ENCODE results near the gene LCNL1.
"Not testable (repeated sequence)": the region's sequence is repeated elsewhere in the genome, so short reads cannot be mapped to it uniquely, and the experiment has no call there.

LCNL1 gene

GRCh38 chr9:136994180-136994887, 11.5 kb downstream of the LCNL1 start:
- DNase-seq (ENCODE audit: low spot score) = no peak

GRCh38 chr9:136994888-136995230, 12.1 kb downstream of the LCNL1 start:
- no peak for DNase-seq (ENCODE audit: low spot score)

GRCh38 chr9:136995362-136995761, 12.6 kb downstream of the LCNL1 start:
- DNase-seq (ENCODE audit: low spot score) = no peak

- DNase-seq (ENCODE audit: low spot score) = no peak
These were observed 13.0 kb downstream of the LCNL1 start for GRCh38 chr9:136995772-136996311.

- peak; percentile 81 for DNase-seq (ENCODE audit: low spot score)
These were observed 13.8 kb downstream of the LCNL1 start, which contains the start of gene CLIC3 for GRCh38 chr9:136996361-136997292. Gene CLIC3, minus strand, starts transcription at chr9:136996568. Its CDS starts 25 bp downstream, at chr9:136996543.

- DNase-seq (ENCODE audit: low spot score) = no peak
These were observed 14.6 kb downstream of the LCNL1 start for GRCh38 chr9:136997371-136997770.

- DNase-seq (ENCODE audit: low spot score) = no peak
These were observed 15.0 kb downstream of the LCNL1 start for GRCh38 chr9:136997830-136998234.

- no peak for DNase-seq (ENCODE audit: low spot score)
These were observed 17.6 kb downstream of the LCNL1 start for GRCh38 chr9:137000177-137000930.

GRCh38 chr9:137001857-137002645, 19.3 kb downstream of the LCNL1 start:
- no peak for DNase-seq (ENCODE audit: low spot score)

- no peak for DNase-seq (ENCODE audit: low spot score)
These were observed 19.9 kb downstream of the LCNL1 start for GRCh38 chr9:137002646-137003041.

GRCh38 chr9:137004285-137004684, 21.5 kb downstream of the LCNL1 start:
- DNase-seq (ENCODE audit: low spot score) = not testable (repeated sequence)

- no peak for DNase-seq (ENCODE audit: low spot score)
These were observed 23.6 kb downstream of the LCNL1 start for GRCh38 chr9:137006116-137007003.

GRCh38 chr9:137007108-137007815, 24.5 kb downstream of the LCNL1 start:
- no peak for DNase-seq (ENCODE audit: low spot score)

GRCh38 chr9:137007816-137008270, 25.1 kb downstream of the LCNL1 start:
- no peak for DNase-seq (ENCODE audit: low spot score)

GRCh38 chr9:137008312-137008711, 25.5 kb downstream of the LCNL1 start:
- no peak for DNase-seq (ENCODE audit: low spot score)

GRCh38 chr9:137009217-137009616, 26.4 kb downstream of the LCNL1 start:
- DNase-seq (ENCODE audit: low spot score) = no peak

- no peak for DNase-seq (ENCODE audit: low spot score)
These were observed 27.3 kb downstream of the LCNL1 start for GRCh38 chr9:137009938-137010732.

GRCh38 chr9:137011156-137011555, 28.4 kb downstream of the LCNL1 start:
- no peak for DNase-seq (ENCODE audit: low spot score)
